ENCODE data around the gene SIPA1L3.

GRCh38 chr19:38195237-38195636 lies 288.2 kb downstream of the SIPA1L3 start:
- TF ChIP-seq JUND (IDR thresholded peaks at IDR 0.05): no peak
- TF ChIP-seq, protein P1, sequence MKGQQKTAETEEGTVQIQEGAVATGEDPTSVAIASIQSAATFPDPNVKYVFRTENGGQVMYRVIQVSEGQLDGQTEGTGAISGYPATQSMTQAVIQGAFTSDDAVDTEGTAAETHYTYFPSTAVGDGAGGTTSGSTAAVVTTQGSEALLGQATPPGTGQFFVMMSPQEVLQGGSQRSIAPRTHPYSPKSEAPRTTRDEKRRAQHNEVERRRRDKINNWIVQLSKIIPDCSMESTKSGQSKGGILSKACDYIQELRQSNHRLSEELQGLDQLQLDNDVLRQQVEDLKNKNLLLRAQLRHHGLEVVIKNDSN (IDR thresholded peaks at IDR 0.05; ENCODE audit: borderline replicate concordance, low read depth): no peak
- TF ChIP-seq, protein P2, sequence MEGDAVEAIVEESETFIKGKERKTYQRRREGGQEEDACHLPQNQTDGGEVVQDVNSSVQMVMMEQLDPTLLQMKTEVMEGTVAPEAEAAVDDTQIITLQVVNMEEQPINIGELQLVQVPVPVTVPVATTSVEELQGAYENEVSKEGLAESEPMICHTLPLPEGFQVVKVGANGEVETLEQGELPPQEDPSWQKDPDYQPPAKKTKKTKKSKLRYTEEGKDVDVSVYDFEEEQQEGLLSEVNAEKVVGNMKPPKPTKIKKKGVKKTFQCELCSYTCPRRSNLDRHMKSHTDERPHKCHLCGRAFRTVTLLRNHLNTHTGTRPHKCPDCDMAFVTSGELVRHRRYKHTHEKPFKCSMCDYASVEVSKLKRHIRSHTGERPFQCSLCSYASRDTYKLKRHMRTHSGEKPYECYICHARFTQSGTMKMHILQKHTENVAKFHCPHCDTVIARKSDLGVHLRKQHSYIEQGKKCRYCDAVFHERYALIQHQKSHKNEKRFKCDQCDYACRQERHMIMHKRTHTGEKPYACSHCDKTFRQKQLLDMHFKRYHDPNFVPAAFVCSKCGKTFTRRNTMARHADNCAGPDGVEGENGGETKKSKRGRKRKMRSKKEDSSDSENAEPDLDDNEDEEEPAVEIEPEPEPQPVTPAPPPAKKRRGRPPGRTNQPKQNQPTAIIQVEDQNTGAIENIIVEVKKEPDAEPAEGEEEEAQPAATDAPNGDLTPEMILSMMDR (IDR thresholded peaks at IDR 0.05): no peak
- TF ChIP-seq, protein P3, sequence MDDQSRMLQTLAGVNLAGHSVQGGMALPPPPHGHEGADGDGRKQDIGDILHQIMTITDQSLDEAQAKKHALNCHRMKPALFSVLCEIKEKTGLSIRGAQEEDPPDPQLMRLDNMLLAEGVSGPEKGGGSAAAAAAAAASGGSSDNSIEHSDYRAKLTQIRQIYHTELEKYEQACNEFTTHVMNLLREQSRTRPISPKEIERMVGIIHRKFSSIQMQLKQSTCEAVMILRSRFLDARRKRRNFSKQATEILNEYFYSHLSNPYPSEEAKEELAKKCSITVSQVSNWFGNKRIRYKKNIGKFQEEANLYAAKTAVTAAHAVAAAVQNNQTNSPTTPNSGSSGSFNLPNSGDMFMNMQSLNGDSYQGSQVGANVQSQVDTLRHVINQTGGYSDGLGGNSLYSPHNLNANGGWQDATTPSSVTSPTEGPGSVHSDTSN (IDR thresholded peaks at IDR 0.05): no peak
- TF ChIP-seq USF2 (IDR thresholded peaks at IDR 0.05; ENCODE audit: borderline replicate concordance, low read depth, low read length): no peak
- no peak for TF ChIP-seq RFX5 (IDR thresholded peaks at IDR 0.05; ENCODE audit: low read length)
- no peak for TF ChIP-seq RCOR1 (IDR thresholded peaks at IDR 0.05; ENCODE audit: low read length)
- no peak for TF ChIP-seq YY1 (IDR thresholded peaks at IDR 0.05; ENCODE audit: low read depth)
- TF ChIP-seq POLR2AphosphoS5 (IDR thresholded peaks at IDR 0.05; ENCODE audit: low read depth, low read length): no peak
- TF ChIP-seq FOXJ3 (CRISPR knock-in tag; IDR thresholded peaks at IDR 0.05): no peak

Measured in SK-N-SH (cell line).